Calu3 (cell line): ENCODE data around the gene LSM12. TPM values are rescaled to one million over a fixed set of nuclear protein-coding genes. Genes with fewer than 3 reads are reported as not detected.

Source experiments
- BruUV-seq: library from RNA; stranded (reverse); fragments of 400-500 nt; replicated peaks from 2 replicates; lab custom pipeline; 2021; lab: Mats Ljungman, UMichigan
- CTCF ChIA-PET: fragments of 300-600 bp; sonication (Branson Sonifier 250); formaldehyde crosslinking; loops from one replicate; lab custom pipeline; 2022; ENCODE audit warnings: antibody characterized with exemption; lab: Charles Lee
- DNase-seq: peaks from one replicate; pipeline ENCODE4 v3.0.0; 2022
- H3K27ac Mint-ChIP-seq: one replicate; pipeline ENCODE4 v1.8.0; 2022; ENCODE audit warnings: mixed read lengths; ENCODE audit not compliant: unreplicated experiment
- H3K27me3 Mint-ChIP-seq: one replicate; pipeline ENCODE4 v1.8.0; 2022; ENCODE audit warnings: mixed read lengths; ENCODE audit not compliant: unreplicated experiment
- H3K36me3 Mint-ChIP-seq: one replicate; pipeline ENCODE4 v1.8.0; 2022; ENCODE audit warnings: mild to moderate bottlenecking, moderate library complexity, mixed read lengths; ENCODE audit not compliant: insufficient read depth, unreplicated experiment
- H3K4me1 Mint-ChIP-seq: one replicate; pipeline ENCODE4 v1.8.0; 2022; ENCODE audit warnings: mild to moderate bottlenecking, low read depth, mixed read lengths; ENCODE audit not compliant: unreplicated experiment
- H3K4me3 Mint-ChIP-seq: one replicate; pipeline ENCODE4 v1.8.0; 2022; ENCODE audit warnings: mild to moderate bottlenecking, low read depth, moderate library complexity, mixed read lengths; ENCODE audit not compliant: unreplicated experiment
- H3K9me3 Mint-ChIP-seq: one replicate; pipeline ENCODE4 v1.8.0; 2022; ENCODE audit warnings: low read depth, mixed read lengths; ENCODE audit not compliant: unreplicated experiment
- CTCF ChIP-seq: fragments of 200-600 bp; IDR thresholded peaks from one replicate; pipeline ENCODE4 v1.8.0; 2022; ENCODE audit warnings: antibody characterized with exemption; ENCODE audit not compliant: unreplicated experiment
- intact Hi-C: fragments of 100-400 bp; cut with micrococcal nuclease; formaldehyde crosslinking; loops from one replicate; pipeline ENCODE4 v1.10.0; 2022; ENCODE audit not compliant: unreplicated experiment
- total RNA-seq: library from RNA; stranded (reverse); gene quantifications from 2 replicates; pipeline ENCODE4 v1.2.3, GENCODE V29; 2022

The LSM12 gene
- total RNA-seq, 1 experiment from 2014 or later: 79.5 TPM

GRCh38 chr17:44045486-44045885 is 21.0 kb downstream of the LSM12 start:
- no peak overlapping the region for H3K4me3 Mint-ChIP-seq
- BruUV-seq: no TSS peak
- TF ChIP-seq CTCF: no peak
- no peak for DNase-seq
- intact Hi-C loops: no loop called here
- CTCF ChIA-PET: no interaction called here
- peaks cover 70% of the 10 kb centered on the region for H3K36me3 Mint-ChIP-seq
- H3K4me1 Mint-ChIP-seq: peaks cover 11% of the 10 kb centered on the region
- H3K27ac Mint-ChIP-seq: no peak overlapping the region
- no peaks in the 10 kb centered on the region for H3K9me3 Mint-ChIP-seq
- no peaks in the 10 kb centered on the region for H3K27me3 Mint-ChIP-seq

- no TSS peak for BruUV-seq
- Mint-ChIP-seq H3K4me3 (no peak overlapping the region), H3K36me3 (peaks cover 67% of the 10 kb centered on the region), H3K9me3 (no peaks in the 10 kb centered on the region), H3K4me1 (peaks cover 11% of the 10 kb centered on the region), H3K27ac (no peak overlapping the region), H3K27me3 (no peaks in the 10 kb centered on the region)
- no peak for TF ChIP-seq CTCF
- intact Hi-C loops: no loop called here
- CTCF ChIA-PET: interaction anchor here (0.6 to 0.9 kb wide), 2 partner anchors 84 to 124 kb away, joined by 3 read pairs; no protein-coding TSS in a partner anchor
- no peak for DNase-seq
These were observed 22.4 kb downstream of the LSM12 start for GRCh38 chr17:44044071-44044470.

DNA sequence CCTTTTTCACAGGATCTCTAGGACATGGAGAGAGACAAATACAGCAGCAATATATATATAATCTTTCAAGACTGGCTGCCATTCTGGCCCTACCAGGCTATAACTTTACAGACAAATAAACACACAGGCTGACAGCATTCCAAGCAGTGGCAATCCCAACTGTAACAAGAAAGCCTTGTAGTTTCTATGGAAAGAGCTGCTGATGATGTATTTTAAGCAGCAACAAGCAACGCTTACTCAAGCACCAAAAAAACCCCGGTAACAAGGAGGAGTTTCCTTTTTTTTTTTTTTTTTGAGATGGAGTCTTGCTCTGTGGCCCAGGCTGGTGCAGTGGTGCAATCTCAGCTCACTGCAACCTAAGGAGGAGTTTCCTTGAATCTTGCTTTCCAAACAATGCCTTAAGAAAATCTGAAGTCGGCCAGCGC is 23.2 kb downstream of the LSM12 start:
- no peak overlapping the region for H3K4me3 Mint-ChIP-seq
- H3K9me3 Mint-ChIP-seq: no peaks in the 10 kb centered on the region
- CTCF ChIA-PET: interaction anchor here (1.1 to 2.3 kb wide), 2 partner anchors 80 to 99 kb away, joined by 4 to 24 read pairs; partner anchors contain the start of gene HDAC5
- intact Hi-C loops: no loop called here
- peaks cover 68% of the 10 kb centered on the region for H3K36me3 Mint-ChIP-seq
- TF ChIP-seq CTCF: no peak
- H3K4me1 Mint-ChIP-seq: peaks cover 11% of the 10 kb centered on the region
- no peak overlapping the region for H3K27ac Mint-ChIP-seq
- BruUV-seq: no TSS peak
- H3K27me3 Mint-ChIP-seq: no peaks in the 10 kb centered on the region
- no peak for DNase-seq

DNA sequence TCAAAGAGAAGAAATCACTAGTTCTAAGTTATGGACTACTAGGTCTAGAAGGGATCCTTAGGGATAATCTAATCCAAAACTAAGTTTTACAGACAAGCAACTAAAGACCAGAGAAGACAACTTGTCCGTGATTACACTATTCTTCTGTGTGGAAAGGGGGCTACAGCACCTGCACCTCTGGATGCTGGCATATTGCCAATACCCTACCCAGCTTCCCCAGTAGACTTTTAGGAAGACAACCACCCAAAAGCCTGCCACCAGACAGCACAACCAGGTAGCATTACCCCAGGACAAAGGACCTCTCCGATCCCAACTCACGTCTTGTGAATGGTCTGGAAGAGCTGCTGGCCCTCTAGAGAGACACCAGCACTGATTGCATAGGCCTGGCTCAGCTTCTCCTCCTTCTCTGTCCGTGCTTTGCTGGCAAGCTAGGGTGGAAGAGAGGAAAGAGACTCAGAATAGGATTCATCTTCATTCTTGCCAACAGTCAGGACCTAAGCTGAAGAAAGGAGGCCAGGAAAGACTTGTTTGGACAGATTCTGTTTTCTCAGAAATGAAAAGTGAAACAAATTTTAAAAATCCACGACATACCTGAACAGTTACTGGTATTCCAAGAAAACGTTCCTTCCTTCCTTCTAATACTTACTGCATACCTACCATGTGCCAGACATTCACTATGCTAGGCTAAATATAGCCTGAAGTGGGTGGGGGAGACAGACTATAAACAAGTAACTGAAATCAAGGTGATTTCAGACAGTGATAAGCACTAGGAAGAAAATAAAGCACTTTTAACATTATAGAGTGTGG is 26.4 kb downstream of the LSM12 start:
- no peaks in the 10 kb centered on the region for H3K9me3 Mint-ChIP-seq
- CTCF ChIA-PET: interaction anchor here (1.5 kb wide), 1 partner anchor 93 kb away, joined by 4 read pairs; no protein-coding TSS in a partner anchor
- H3K27me3 Mint-ChIP-seq: no peaks in the 10 kb centered on the region
- peaks cover 69% of the 10 kb centered on the region for H3K36me3 Mint-ChIP-seq
- H3K27ac Mint-ChIP-seq: no peak overlapping the region
- intact Hi-C loops: loop anchor here (2.0 kb wide), 1 partner anchor 95 kb away; no protein-coding TSS in a partner anchor
- TF ChIP-seq CTCF: no peak
- BruUV-seq: no TSS peak
- no peak overlapping the region for H3K4me3 Mint-ChIP-seq
- no peak for DNase-seq
- H3K4me1 Mint-ChIP-seq: peaks cover 11% of the 10 kb centered on the region
